Activated CD8-positive, alpha-beta memory T cell treated with anti-CD3 and anti-CD28 coated beads, Interleukin-2, amount 10 ng/mL, durations not matched to agents 7 days and 5 days (primary cell): Measurements from ENCODE around the gene DMXL1. TPM values are rescaled to one million over a fixed set of nuclear protein-coding genes. Genes with fewer than 3 reads are reported as not detected.

ENCODE experiments used
- microRNA-seq: library from miRNA; unstranded; fragments of <30 nt; microRNA quantifications from one replicate; pipeline ENCODE4 v1.2.0, GENCODE V29; 2022
- total RNA-seq, 2 experiments: library from RNA; stranded (reverse); gene quantifications; one replicate each; pipeline ENCODE4 v1.2.3, GENCODE V29; 2021

Gene DMXL1
- total RNA-seq, 2 experiments from 2014 or later = 30.4 to 35.5 TPM

Small RNA genes within 50 kb of the gene (microRNA-seq; reads per million reads assigned to microRNA genes)
- gene MIR5706 = not detected

Other genes starting within 250 kb of the DMXL1 start
- gene DTWD2, start 82.5 kb upstream of the DMXL1 start, total RNA-seq = 1 to 10 TPM; 1.5 to 2.6 TPM